Upper lobe of left lung (tissue), 4 donors: ENCODE results near the gene FOXP2.
"Not testable (repeated sequence)": the region's sequence is repeated elsewhere in the genome, so short reads cannot be mapped to it uniquely, and the experiment has no call there.

Experiments
- CTCF ChIP-seq, 6 experiments: fragments of 450-650 bp in 4 of 6; fragments of 200-600 bp in 2 of 6; sonication (generic) in 2 of 6; IDR thresholded peaks; one replicate each; pipeline ENCODE4 v1.5.1; 2016 to 2019; ENCODE audit warnings: antibody characterized with exemption in 6 of 6
- POLR2A ChIP-seq, 4 donors: fragments of 450-650 bp; IDR thresholded peaks; one replicate each; pipeline ENCODE4 v1.5.1; 2016 to 2017; ENCODE audit warnings: antibody characterized with exemption in 4 of 4, mild to moderate bottlenecking in 2 of 4
- POLR2AphosphoS5 ChIP-seq, 2 donors: sonication (generic); formaldehyde crosslinking; IDR thresholded peaks; one replicate each; pipeline ENCODE4 v1.5.1; 2017; ENCODE audit warnings: antibody characterized with exemption in 2 of 2

- not testable (repeated sequence) for TF ChIP-seq CTCF, POLR2A, POLR2AphosphoS5 (IDR thresholded peaks at IDR 0.05)
Observed at GRCh38 chr7:114497491-114497890, 82.9 kb downstream of the FOXP2 start.
